Duodenal mucosa (tissue), 2 donors: ENCODE results near the gene FNTB.
A peak's percentile ranks its signal among the peaks of the same experiment; 100 is the strongest.
"Not testable (repeated sequence)": the region's sequence is repeated elsewhere in the genome, so short reads cannot be mapped to it uniquely, and the experiment has no call there.

Experiments used
- H3K27ac ChIP-seq: one replicate; pipeline ENCODE4 v1.7.0; 2013; ENCODE audit warnings: low read depth, low read length
- H3K27me3 ChIP-seq, 2 donors: one replicate each; pipeline ENCODE4 v1.7.0; 2013; ENCODE audit warnings: low read length in 2 of 2, control low read depth in 1 of 2; ENCODE audit not compliant: insufficient read depth in 2 of 2, control insufficient read depth in 1 of 2
- H3K36me3 ChIP-seq, 2 donors: one replicate each; pipeline ENCODE4 v1.7.0; 2013; ENCODE audit warnings: low read length in 2 of 2, control low read depth in 1 of 2; ENCODE audit not compliant: insufficient read depth in 2 of 2, control insufficient read depth in 1 of 2
- H3K4me1 ChIP-seq, 2 donors: one replicate each; pipeline ENCODE4 v1.7.0; 2013; ENCODE audit warnings: low read length in 2 of 2, control low read depth in 1 of 2; ENCODE audit not compliant: insufficient read depth in 2 of 2, control insufficient read depth in 1 of 2
- H3K4me3 ChIP-seq, 2 donors: one replicate each; pipeline ENCODE4 v1.7.0; 2013; ENCODE audit warnings: low read length in 2 of 2, low read depth in 1 of 2
- H3K9ac ChIP-seq, 2 donors: one replicate each; pipeline ENCODE4 v1.7.0; 2013; ENCODE audit warnings: low read length in 2 of 2, low read depth in 1 of 2
- H3K9me3 ChIP-seq, 2 donors: one replicate each; pipeline ENCODE4 v1.7.0; 2013; ENCODE audit warnings: low read length in 2 of 2, control low read depth in 1 of 2; ENCODE audit not compliant: control insufficient read depth in 1 of 2

Gene FNTB

GRCh38 chr14:65080960-65081747, 94.5 kb downstream of the FNTB start:
- no peaks in the 10 kb centered on the region for H3K9me3 ChIP-seq
- H3K27me3 ChIP-seq, result no peaks in the 10 kb centered on the region
- H3K36me3 ChIP-seq, result peaks cover 24 to 69% of the 10 kb centered on the region in 2 donors
- peaks cover 26 to 37% of the 10 kb centered on the region in 2 donors for H3K4me1 ChIP-seq
- no peak overlapping the region for H3K9ac ChIP-seq
- peak overlapping the region; percentile 51 for H3K27ac ChIP-seq
- peak overlapping the region; percentile 3 to 14 for H3K4me3 ChIP-seq

DNA sequence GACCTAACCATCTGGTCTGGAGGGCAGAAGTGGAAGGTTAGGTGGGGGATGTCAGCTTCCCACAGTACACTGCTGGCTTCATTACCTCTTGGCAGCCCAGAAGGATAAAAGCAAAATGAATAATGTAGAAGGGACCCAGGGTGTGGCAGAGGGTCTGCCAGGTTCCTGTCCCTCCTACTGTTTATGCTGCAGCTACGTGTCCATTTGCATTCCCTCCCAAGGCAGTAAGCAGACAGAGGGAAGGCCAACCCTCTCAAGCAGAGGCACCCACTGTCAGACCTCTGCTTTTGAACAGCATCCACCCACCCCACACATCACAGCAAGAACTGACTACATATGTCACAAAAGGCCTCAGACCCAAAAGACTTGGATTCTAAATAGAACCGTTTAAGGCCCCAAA, 96.2 kb downstream of the FNTB start:
- Histone ChIP-seq H3K36me3 (peaks cover 17 to 69% of the 10 kb centered on the region in 2 donors), H3K27me3 (no peaks in the 10 kb centered on the region), H3K4me3 (no peak overlapping the region), H3K4me1 (peaks cover 26 to 37% of the 10 kb centered on the region in 2 donors), H3K9ac (no peak overlapping the region), H3K27ac (no peak overlapping the region), H3K9me3 (no peaks in the 10 kb centered on the region)

DNA sequence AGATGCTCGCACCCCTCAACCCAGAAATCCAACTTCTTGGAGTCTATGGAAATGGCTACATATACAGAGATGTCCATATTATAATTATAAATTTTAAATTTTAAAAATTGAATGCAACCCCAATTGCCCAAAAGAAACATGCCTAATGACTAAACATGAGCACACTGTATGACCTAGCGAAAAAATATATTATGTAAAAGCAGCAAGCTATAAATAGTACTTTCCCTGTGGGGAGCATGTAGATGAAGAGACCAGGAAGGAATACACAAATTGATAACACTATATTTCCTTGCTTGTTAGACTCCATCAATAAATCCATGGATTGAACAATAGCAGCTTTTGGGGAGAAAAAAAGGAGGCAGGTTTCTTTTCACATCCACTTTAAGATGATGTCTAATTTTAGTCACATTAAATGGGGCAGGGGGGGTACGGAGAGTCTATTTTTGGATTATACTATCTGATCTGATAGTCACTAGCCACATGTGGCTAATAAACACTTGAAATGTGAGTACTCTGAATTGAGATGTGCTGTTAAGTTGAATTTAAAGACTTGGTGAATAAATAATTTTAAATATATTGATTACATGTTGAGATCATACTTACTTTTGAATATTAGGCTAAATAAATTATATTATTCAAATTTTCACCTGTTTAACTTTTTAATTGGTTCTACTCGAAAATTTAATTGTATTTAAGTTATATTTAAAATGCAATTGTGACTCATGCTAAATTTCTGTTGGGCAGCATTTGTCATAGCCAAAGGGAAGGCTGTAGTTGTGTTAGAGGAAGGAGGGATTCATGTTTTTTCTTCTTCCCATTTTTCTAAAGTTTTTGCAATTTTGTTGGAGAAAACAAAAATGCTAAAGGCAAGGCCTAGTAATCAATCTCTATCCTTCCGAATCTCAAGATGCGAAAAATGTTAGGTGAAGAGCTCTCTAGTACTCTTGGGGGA, 98.1 kb downstream of the FNTB start:
- Histone ChIP-seq H3K4me1 (peaks cover 25 to 31% of the 10 kb centered on the region in 2 donors), H3K36me3 (peaks cover 26 to 73% of the 10 kb centered on the region in 2 donors), H3K9ac (no peak overlapping the region), H3K9me3 (no peaks in the 10 kb centered on the region), H3K27me3 (no peaks in the 10 kb centered on the region), H3K4me3 (no peak overlapping the region), H3K27ac (no peak overlapping the region)

GRCh38 chr14:65086686-65087085, 100.0 kb downstream of the FNTB start:
- not testable (repeated sequence) for H3K27ac ChIP-seq, H3K9me3 ChIP-seq, H3K27me3 ChIP-seq, H3K9ac ChIP-seq, H3K4me3 ChIP-seq
- H3K36me3 ChIP-seq, result peaks cover 33 to 81% of the 10 kb centered on the region in 2 donors
- H3K4me1 ChIP-seq, result peaks cover 8 to 14% of the 10 kb centered on the region in 2 donors

GRCh38 chr14:65087835-65088234, 101.1 kb downstream of the FNTB start:
- peaks cover 42 to 81% of the 10 kb centered on the region in 2 donors for H3K36me3 ChIP-seq
- H3K9ac ChIP-seq, H3K27ac ChIP-seq, H3K4me3 ChIP-seq, H3K4me1 ChIP-seq, H3K27me3 ChIP-seq, H3K9me3 ChIP-seq: not testable (repeated sequence)

DNA sequence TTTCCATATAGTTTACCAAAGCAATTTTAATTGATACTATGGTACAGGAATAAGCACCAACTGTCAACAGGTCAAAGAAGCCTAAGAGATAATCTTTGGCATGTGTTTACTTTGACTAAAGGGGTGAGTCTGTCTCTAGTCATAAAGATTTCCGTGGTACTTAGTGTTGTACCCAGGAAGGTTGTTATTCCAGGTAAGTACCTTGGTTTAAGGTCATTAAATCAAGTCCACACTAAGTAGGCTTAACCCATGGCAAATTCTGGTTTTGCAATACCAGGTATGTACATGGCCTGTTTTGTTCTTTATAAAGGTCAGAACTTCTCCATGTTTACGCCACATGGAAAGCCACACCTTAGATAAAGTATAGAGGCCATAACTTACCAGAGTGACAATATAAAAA, 105.7 kb downstream of the FNTB start:
- Histone ChIP-seq H3K36me3 (peaks cover 42 to 63% of the 10 kb centered on the region in 2 donors), H3K4me1 (peaks cover 18 to 30% of the 10 kb centered on the region in 2 donors), H3K27me3 (no peaks in the 10 kb centered on the region), H3K9me3 (no peaks in the 10 kb centered on the region), H3K9ac (no peak overlapping the region), H3K27ac (no peak overlapping the region), H3K4me3 (no peak overlapping the region)

GRCh38 chr14:65095633-65096205, 109.0 kb downstream of the FNTB start:
- Histone ChIP-seq H3K4me3 (no peak overlapping the region), H3K36me3 (peaks cover 28 to 31% of the 10 kb centered on the region in 2 donors), H3K27me3 (no peaks in the 10 kb centered on the region), H3K9me3 (no peaks in the 10 kb centered on the region), H3K9ac (no peak overlapping the region), H3K27ac (no peak overlapping the region), H3K4me1 (peaks cover 34 to 45% of the 10 kb centered on the region in 2 donors)

DNA sequence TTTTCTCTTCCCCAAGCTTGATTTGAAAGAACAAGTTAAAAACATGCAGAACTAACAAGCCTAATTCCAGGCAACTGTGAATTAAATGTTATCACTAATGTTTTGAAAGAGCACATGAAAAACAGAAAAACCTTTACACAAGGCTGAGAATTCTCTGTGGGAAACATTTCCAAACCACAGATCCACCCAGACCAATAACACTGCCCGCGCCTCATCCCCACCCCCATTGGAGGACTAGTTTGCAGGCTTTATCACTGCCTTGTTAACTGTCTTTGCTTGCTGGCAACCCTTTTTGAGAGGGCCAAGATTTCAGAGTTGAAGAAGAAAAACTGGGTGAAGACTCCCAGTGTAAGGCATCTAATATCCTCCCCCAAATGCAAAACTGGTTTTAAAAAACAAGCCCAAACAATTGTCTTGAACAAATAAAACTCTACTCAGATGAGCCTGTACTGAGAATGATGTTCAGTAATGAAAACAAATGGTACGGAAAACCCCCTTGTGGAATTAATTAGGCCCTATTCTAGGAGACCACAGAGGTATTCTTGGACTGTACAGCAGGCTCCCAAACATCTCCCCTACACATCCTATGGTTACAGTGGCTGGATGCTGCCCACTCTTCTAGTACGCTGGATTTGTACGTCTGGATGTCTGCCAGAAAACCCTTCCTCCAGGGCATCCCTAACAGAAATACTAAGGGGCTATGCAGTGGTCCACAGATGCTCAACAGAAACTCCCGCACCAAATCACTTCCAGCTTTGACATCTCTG, 109.8 kb downstream of the FNTB start:
- peaks cover 38 to 50% of the 10 kb centered on the region in 2 donors for H3K4me1 ChIP-seq
- H3K4me3 ChIP-seq, result no peak overlapping the region

GRCh38 chr14:65098586-65098985, 111.9 kb downstream of the FNTB start:
- no peaks in the 10 kb centered on the region for H3K9me3 ChIP-seq
- peak overlapping the region; percentile 29 to 53 for H3K4me3 ChIP-seq
- H3K9ac ChIP-seq, result peak overlapping the region in 1 of 2 donors; percentile 13
- H3K27ac ChIP-seq, result no peak overlapping the region
- H3K27me3 ChIP-seq, result no peaks in the 10 kb centered on the region
- H3K4me1 ChIP-seq, result peaks cover 43 to 44% of the 10 kb centered on the region in 2 donors
- peaks cover 4 to 5% of the 10 kb centered on the region in 2 donors for H3K36me3 ChIP-seq

More for the DNA sequence above, 109.8 kb downstream of the FNTB start:
- no peaks in the 10 kb centered on the region for H3K9me3 ChIP-seq
- peaks cover 22 to 24% of the 10 kb centered on the region in 2 donors for H3K36me3 ChIP-seq
- no peak overlapping the region for H3K9ac ChIP-seq
- no peak overlapping the region for H3K27ac ChIP-seq
- H3K27me3 ChIP-seq, result no peaks in the 10 kb centered on the region
